GM12892 (cell line): ENCODE results near the gene GPR137C.

Source experiments
- POLR2A ChIP-seq: IDR thresholded peaks from 2 replicates; pipeline ENCODE4 v1.6.1; 2011; ENCODE audit warnings: low read depth, low read length, control low read depth
- POLR2AphosphoS5 ChIP-seq: IDR thresholded peaks from 2 replicates; pipeline ENCODE4 v1.6.1; 2011; ENCODE audit warnings: low read depth, low read length, control low read depth

- no peak for TF ChIP-seq POLR2AphosphoS5
- TF ChIP-seq POLR2A, result no peak
Measured at GRCh38 chr14:52661314-52661713, 108.7 kb downstream of the GPR137C start.
